ENCODE data around the gene CFAP91.

The CFAP91 gene

GRCh38 chr3:119746423-119746822 lies 43.6 kb downstream of the CFAP91 start:
- TF ChIP-seq NFRKB (IDR thresholded peaks at IDR 0.05) (no peak), ELF4 (IDR thresholded peaks at IDR 0.05) (no peak), ZNF384 (IDR thresholded peaks at IDR 0.05) (no peak), PKNOX1 (IDR thresholded peaks at IDR 0.05) (no peak), SUZ12 (IDR thresholded peaks at IDR 0.05) (no peak), SP1 (IDR thresholded peaks at IDR 0.05) (no peak), TARDBP (IDR thresholded peaks at IDR 0.05) (no peak), LEF1 (IDR thresholded peaks at IDR 0.05; ENCODE audit: borderline replicate concordance) (no peak), FOXM1 (IDR thresholded peaks at IDR 0.05; ENCODE audit: borderline replicate concordance) (no peak), FOXK2 (IDR thresholded peaks at IDR 0.05) (no peak), L3MBTL2 (conservative IDR thresholded peaks at IDR 0.05) (no peak), BHLHE40 (IDR thresholded peaks at IDR 0.05; ENCODE audit: borderline replicate concordance) (no peak), HDGF (IDR thresholded peaks at IDR 0.05; ENCODE audit: borderline replicate concordance) (no peak), ARNT (IDR thresholded peaks at IDR 0.05) (no peak), CTBP1 (IDR thresholded peaks at IDR 0.05; ENCODE audit: borderline replicate concordance) (no peak), FOXA1 (IDR thresholded peaks at IDR 0.05) (no peak)
- CTCF ChIA-PET, result no interaction called here
- POLR2A ChIA-PET, result no interaction called here
- no peak for DNase-seq (ENCODE audit: extremely low spot score)

DNA sequence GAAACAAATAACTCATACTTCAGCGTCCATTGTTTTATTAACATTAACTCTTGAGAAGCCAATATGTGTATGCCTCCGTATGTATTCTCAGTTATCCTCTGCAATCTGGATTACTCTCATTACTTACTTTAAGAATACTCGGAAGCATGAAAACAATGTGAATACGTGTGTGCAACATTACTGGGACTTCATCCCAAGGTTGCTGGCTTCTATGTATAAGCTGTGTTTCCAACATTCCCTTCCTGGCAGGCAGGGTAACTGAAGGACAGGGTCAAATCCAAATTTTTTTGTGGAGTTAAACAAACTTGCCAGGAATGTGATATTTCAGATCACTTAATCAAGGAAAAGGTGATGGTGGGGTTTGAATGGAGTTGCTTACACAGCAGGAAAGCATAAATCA lies 44.5 kb downstream of the CFAP91 start:
- ChIA-PET CTCF (no interaction called here), POLR2A (no interaction called here)
- no peak for DNase-seq (ENCODE audit: extremely low spot score)
- TF ChIP-seq ELF4 (IDR thresholded peaks at IDR 0.05) (no peak), NFRKB (IDR thresholded peaks at IDR 0.05) (no peak), PKNOX1 (IDR thresholded peaks at IDR 0.05) (no peak), FOXK2 (IDR thresholded peaks at IDR 0.05) (no peak), L3MBTL2 (conservative IDR thresholded peaks at IDR 0.05) (no peak), BHLHE40 (IDR thresholded peaks at IDR 0.05; ENCODE audit: borderline replicate concordance) (no peak), SP1 (IDR thresholded peaks at IDR 0.05) (no peak), FOXM1 (IDR thresholded peaks at IDR 0.05; ENCODE audit: borderline replicate concordance) (no peak), FOXA1 (IDR thresholded peaks at IDR 0.05) (no peak), HDGF (IDR thresholded peaks at IDR 0.05; ENCODE audit: borderline replicate concordance) (no peak), SUZ12 (IDR thresholded peaks at IDR 0.05) (no peak), LEF1 (IDR thresholded peaks at IDR 0.05; ENCODE audit: borderline replicate concordance) (no peak), CTBP1 (IDR thresholded peaks at IDR 0.05; ENCODE audit: borderline replicate concordance) (no peak), ZNF384 (IDR thresholded peaks at IDR 0.05) (no peak), ARNT (IDR thresholded peaks at IDR 0.05) (no peak), TARDBP (IDR thresholded peaks at IDR 0.05) (no peak)

- CTCF ChIA-PET, result no interaction called here
- POLR2A ChIA-PET, result no interaction called here
- no peak for TF ChIP-seq L3MBTL2 (conservative IDR thresholded peaks at IDR 0.05)
- no peak for TF ChIP-seq CTBP1 (IDR thresholded peaks at IDR 0.05; ENCODE audit: borderline replicate concordance)
- no peak for TF ChIP-seq HDGF (IDR thresholded peaks at IDR 0.05; ENCODE audit: borderline replicate concordance)
- TF ChIP-seq ZNF384 (IDR thresholded peaks at IDR 0.05), result no peak
- no peak for TF ChIP-seq PKNOX1 (IDR thresholded peaks at IDR 0.05)
- TF ChIP-seq ELF4 (IDR thresholded peaks at IDR 0.05), result no peak
- TF ChIP-seq FOXK2 (IDR thresholded peaks at IDR 0.05), result no peak
- no peak for TF ChIP-seq LEF1 (IDR thresholded peaks at IDR 0.05; ENCODE audit: borderline replicate concordance)
- no peak for TF ChIP-seq NFRKB (IDR thresholded peaks at IDR 0.05)
- no peak for TF ChIP-seq FOXA1 (IDR thresholded peaks at IDR 0.05)
- no peak for TF ChIP-seq ARNT (IDR thresholded peaks at IDR 0.05)
- TF ChIP-seq TARDBP (IDR thresholded peaks at IDR 0.05), result no peak
- DNase-seq (ENCODE audit: extremely low spot score), result no peak
These were observed 46.2 kb downstream of the CFAP91 start for GRCh38 chr3:119748991-119749390.

DNA sequence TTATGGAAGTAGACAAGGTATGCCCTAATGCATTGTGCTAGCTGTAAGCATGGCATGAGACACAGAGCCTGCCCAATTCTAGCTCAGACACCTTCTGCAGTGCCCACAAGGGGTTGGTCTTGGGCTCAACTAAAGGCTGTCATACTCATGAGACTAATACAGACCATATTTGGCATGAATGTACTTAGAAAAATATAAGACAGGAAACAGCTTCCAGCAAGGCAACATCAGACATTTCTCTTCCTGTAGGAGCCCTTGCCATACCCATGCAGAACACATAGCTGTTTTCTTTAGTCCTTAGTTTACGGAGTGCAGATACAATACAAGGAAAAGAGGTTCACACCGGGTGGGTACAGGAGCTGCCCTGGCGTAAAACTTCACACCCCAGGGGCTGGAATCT lies 48.6 kb downstream of the CFAP91 start:
- no peak for DNase-seq (ENCODE audit: extremely low spot score)
- POLR2A ChIA-PET, result no interaction called here
- TF ChIP-seq CTBP1 (IDR thresholded peaks at IDR 0.05; ENCODE audit: borderline replicate concordance) (no peak), BHLHE40 (IDR thresholded peaks at IDR 0.05; ENCODE audit: borderline replicate concordance) (no peak), LEF1 (IDR thresholded peaks at IDR 0.05; ENCODE audit: borderline replicate concordance) (no peak), HDGF (IDR thresholded peaks at IDR 0.05; ENCODE audit: borderline replicate concordance) (no peak), FOXM1 (IDR thresholded peaks at IDR 0.05; ENCODE audit: borderline replicate concordance) (no peak), FOXA1 (IDR thresholded peaks at IDR 0.05) (no peak), SP1 (IDR thresholded peaks at IDR 0.05) (no peak), L3MBTL2 (conservative IDR thresholded peaks at IDR 0.05) (no peak), PKNOX1 (IDR thresholded peaks at IDR 0.05) (no peak), SUZ12 (IDR thresholded peaks at IDR 0.05) (no peak), FOXK2 (IDR thresholded peaks at IDR 0.05) (no peak)
- CTCF ChIA-PET, result no interaction called here

Measured in HEK293T (cell line).